Ovary (tissue), 9 donors: ENCODE data around the gene PANK2. TPM values are rescaled to one million over a fixed set of nuclear protein-coding genes. Genes with fewer than 3 reads are reported as not detected.
"Not testable (repeated sequence)": the region's sequence is repeated elsewhere in the genome, so short reads cannot be mapped to it uniquely, and the experiment has no call there.

Experiments used
- DNase-seq, 5 donors: peaks; one replicate each; pipeline ENCODE4 v3.0.0-alpha.2; 2019 to 2020
- H3K27ac ChIP-seq, 2 donors: fragments of 200-600 bp; one replicate each; pipeline versions ENCODE4 v1.5.1 to v1.8.0; 2019 to 2022
- H3K27me3 ChIP-seq: fragments of 200-600 bp; one replicate; pipeline ENCODE4 v1.8.0; 2022
- H3K36me3 ChIP-seq: fragments of 200-600 bp; sonication (generic); one replicate; pipeline ENCODE4 v1.5.1; 2019
- H3K4me1 ChIP-seq: one replicate; pipeline ENCODE4 v1.8.1; 2013; ENCODE audit warnings: mild to moderate bottlenecking, moderate library complexity; ENCODE audit not compliant: insufficient read depth
- H3K4me3 ChIP-seq: fragments of 200-600 bp; sonication (generic); one replicate; pipeline ENCODE4 v1.5.1; 2017
- H3K9me3 ChIP-seq, 2 donors: fragments of 200-600 bp in 1 of 2; sonication (generic) in 1 of 2; one replicate each; pipeline versions ENCODE4 v1.5.1 to v1.8.1; 2013 to 2019; ENCODE audit warnings: mild to moderate bottlenecking in 1 of 2, moderate library complexity in 1 of 2
- EP300 ChIP-seq: sonication (generic); formaldehyde crosslinking; IDR thresholded peaks from one replicate; pipeline ENCODE4 v1.6.1; 2017; ENCODE audit warnings: antibody characterized with exemption
- POLR2A ChIP-seq: fragments of 450-650 bp; IDR thresholded peaks from one replicate; pipeline ENCODE4 v1.6.1; 2017; ENCODE audit warnings: antibody characterized with exemption, mild to moderate bottlenecking, moderate library complexity
- WGBS, 3 donors: extraction: QIAGEN DNeasy Blood & Tissue Kit in 1 of 3; methylation state at CpG; one replicate each; pipeline versions ENCODE4 v1.1.5 to v1.1.7; 2013 to 2017; 5-methylcytosine and 5-hydroxymethylcytosine counted together
- intact Hi-C, 4 donors: fragments of 100-400 bp; cut with DNase I; formaldehyde crosslinking; loops; one replicate each; pipeline versions ENCODE4 v1.11.0 to v1.15.1; 2022 to 2023
- polyA plus RNA-seq, 2 donors: library from polyadenylated mRNA; stranded (reverse); fragments of 200-250 nt in 1 of 2; fragments of 350-450 nt in 1 of 2; fragmentation: Illumina TruSeq in 1 of 2; extraction: RNeasy Lipid Tissue Mini Kit (QIAGEN cat#74804) in 1 of 2; gene quantifications; one replicate each; pipeline ENCODE4 v1.2.3, GENCODE V29; 2013 to 2014
- total RNA-seq, 7 donors: library from RNA; depleted of rRNA in 2 of 7; stranded (reverse); fragments of >200 nt in 2 of 7; fragmentation: NEBNext Ultra II Directional in 3 of 7; extraction: Animal tissue kit (Norgen Biotek cat#: 25700) in 3 of 7; gene quantifications; one replicate each; pipeline versions ENCODE4 v1.1.0 to v1.2.4, GENCODE V29; 2016 to 2023
- TF ChIP-seq, protein P1 (sequence below), 3 donors: fragments of 450-650 bp in 2 of 3; fragments of 200-600 bp in 1 of 3; IDR thresholded peaks; one replicate each; pipeline versions ENCODE4 v1.5.1 to v1.8.0; 2016 to 2022; ENCODE audit warnings: antibody characterized with exemption in 3 of 3, mild to moderate bottlenecking in 1 of 3
- donor health status: DM: no; HTN: no; CAD: no; lungs with moderate emphysema.
- donor health status: DM: no; HTN: no; CAD: no.
- donor health status: Bipolar disorder and iron deficiency.
- donor health status: DM: yes; HTN: yes; CAD: no.
- donor health status: DM: no; HTN: no; CAD: no.
- donor health status: DM: yes; HTN: yes; CAD: no.

The PANK2 gene
- total and polyA plus RNA-seq, 9 donors, result 20.0 to 39.5 (median 33.9) TPM

- WGBS, 3 donors, result 41 to 70% (median 59%) methylated on average over 3 of the region's 3 CpGs
- intact Hi-C loops, result no loop called here
Measured at GRCh38 chr20:3964719-3965118, 75.5 kb downstream of the PANK2 start.

DNA sequence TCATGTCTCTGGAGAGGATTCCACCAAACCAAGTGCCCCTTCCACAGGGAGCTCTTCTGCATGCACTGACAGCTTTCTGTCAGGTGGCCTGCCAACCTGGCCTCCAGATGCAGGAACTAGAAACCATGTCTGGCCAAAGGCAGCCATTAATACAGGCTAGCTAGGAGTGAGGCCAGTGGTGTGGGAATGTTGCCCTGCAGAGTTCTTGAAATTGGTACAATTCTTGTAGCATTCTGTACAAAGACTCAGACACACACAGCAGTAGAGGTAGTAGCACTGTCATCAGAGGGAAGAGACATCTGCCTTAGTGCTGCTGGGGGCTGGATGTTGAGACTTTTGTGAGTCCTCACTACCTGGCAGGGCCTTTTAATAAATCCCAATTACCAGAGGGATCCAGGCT is 77.4 kb downstream of the PANK2 start:
- intact Hi-C loops, result no loop called here
- DNase-seq, result no peak
- Histone ChIP-seq H3K4me3 (no peak overlapping the region), H3K27ac (no peak overlapping the region), H3K36me3 (no peaks in the 10 kb centered on the region), H3K9me3 (no peaks in the 10 kb centered on the region), H3K4me1 (no peaks in the 10 kb centered on the region), H3K27me3 (no peaks in the 10 kb centered on the region)
- TF ChIP-seq, protein P1, sequence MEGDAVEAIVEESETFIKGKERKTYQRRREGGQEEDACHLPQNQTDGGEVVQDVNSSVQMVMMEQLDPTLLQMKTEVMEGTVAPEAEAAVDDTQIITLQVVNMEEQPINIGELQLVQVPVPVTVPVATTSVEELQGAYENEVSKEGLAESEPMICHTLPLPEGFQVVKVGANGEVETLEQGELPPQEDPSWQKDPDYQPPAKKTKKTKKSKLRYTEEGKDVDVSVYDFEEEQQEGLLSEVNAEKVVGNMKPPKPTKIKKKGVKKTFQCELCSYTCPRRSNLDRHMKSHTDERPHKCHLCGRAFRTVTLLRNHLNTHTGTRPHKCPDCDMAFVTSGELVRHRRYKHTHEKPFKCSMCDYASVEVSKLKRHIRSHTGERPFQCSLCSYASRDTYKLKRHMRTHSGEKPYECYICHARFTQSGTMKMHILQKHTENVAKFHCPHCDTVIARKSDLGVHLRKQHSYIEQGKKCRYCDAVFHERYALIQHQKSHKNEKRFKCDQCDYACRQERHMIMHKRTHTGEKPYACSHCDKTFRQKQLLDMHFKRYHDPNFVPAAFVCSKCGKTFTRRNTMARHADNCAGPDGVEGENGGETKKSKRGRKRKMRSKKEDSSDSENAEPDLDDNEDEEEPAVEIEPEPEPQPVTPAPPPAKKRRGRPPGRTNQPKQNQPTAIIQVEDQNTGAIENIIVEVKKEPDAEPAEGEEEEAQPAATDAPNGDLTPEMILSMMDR (IDR thresholded peaks at IDR 0.05), result no peak
- TF ChIP-seq EP300 (no peak), POLR2A (no peak)

More at GRCh38 chr20:3964719-3965118, 75.5 kb downstream of the PANK2 start:
- Histone ChIP-seq H3K4me1 (no peaks in the 10 kb centered on the region), H3K9me3 (no peaks in the 10 kb centered on the region), H3K36me3 (no peaks in the 10 kb centered on the region), H3K27ac (no peak overlapping the region), H3K4me3 (no peak overlapping the region), H3K27me3 (no peaks in the 10 kb centered on the region)
- TF ChIP-seq, protein P1 (IDR thresholded peaks at IDR 0.05), result no peak
- TF ChIP-seq EP300 (no peak), POLR2A (no peak)
- no peak for DNase-seq

DNA sequence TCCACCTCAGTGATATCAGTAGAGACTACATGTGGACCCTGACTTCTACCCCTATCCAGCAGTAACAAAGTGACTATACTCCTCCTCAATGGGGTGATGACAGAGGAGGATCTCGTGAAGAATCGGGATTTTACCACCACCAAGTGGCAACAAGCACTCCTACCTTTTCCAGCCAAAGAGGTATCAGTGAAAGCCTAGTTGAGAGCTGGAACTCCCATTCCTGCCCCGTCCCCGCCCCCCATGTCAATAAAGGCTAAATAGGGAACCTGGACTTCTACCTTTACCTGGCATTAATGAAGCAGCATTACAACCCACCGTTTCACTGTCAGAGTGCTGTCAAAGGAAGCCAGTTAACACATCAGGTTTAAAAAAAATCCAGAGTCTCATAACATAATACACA is 80.8 kb downstream of the PANK2 start:
- 91 to 94% (median 94%) methylated on average over 5 of the region's 5 CpGs for WGBS, 3 donors
- H3K27ac ChIP-seq, result no peak overlapping the region
- no peak overlapping the region for H3K4me3 ChIP-seq
- TF ChIP-seq, protein P1 (IDR thresholded peaks at IDR 0.05), result no peak
- TF ChIP-seq POLR2A (no peak), EP300 (no peak)
- no peaks in the 10 kb centered on the region for H3K4me1 ChIP-seq
- no peaks in the 10 kb centered on the region for H3K27me3 ChIP-seq
- intact Hi-C loops, result no loop called here
- no peaks in the 10 kb centered on the region for H3K36me3 ChIP-seq
- H3K9me3 ChIP-seq, result no peaks in the 10 kb centered on the region
- no peak for DNase-seq

DNA sequence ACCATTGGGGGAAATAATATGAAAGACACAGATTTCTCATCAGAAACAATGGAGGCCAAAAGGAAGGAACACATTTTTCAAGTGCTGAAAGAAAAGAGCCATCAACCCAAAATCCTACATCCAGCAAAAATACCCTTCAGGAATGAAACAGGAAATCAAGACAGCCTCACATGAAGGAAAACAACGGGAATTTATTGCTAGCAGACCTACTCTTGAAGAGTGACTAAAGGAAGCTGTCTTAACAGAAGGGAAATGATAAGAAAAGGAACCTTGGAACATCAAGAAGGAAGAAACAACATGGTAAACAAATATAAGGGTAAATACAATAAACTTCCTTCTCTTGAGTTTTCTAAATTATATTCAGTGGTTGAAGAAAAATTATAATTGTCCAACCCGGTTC is 82.0 kb downstream of the PANK2 start:
- no peak for DNase-seq
- Histone ChIP-seq H3K36me3 (no peaks in the 10 kb centered on the region), H3K27ac (no peak overlapping the region), H3K4me3 (no peak overlapping the region), H3K4me1 (no peaks in the 10 kb centered on the region), H3K27me3 (no peaks in the 10 kb centered on the region), H3K9me3 (no peaks in the 10 kb centered on the region)
- TF ChIP-seq POLR2A, result no peak
- TF ChIP-seq, protein P1 (IDR thresholded peaks at IDR 0.05), result no peak
- TF ChIP-seq EP300, result no peak
- WGBS, 3 donors, result 80 to 88% (median 88%) methylated on average over 2 of the region's 2 CpGs
- intact Hi-C loops, result no loop called here

DNA sequence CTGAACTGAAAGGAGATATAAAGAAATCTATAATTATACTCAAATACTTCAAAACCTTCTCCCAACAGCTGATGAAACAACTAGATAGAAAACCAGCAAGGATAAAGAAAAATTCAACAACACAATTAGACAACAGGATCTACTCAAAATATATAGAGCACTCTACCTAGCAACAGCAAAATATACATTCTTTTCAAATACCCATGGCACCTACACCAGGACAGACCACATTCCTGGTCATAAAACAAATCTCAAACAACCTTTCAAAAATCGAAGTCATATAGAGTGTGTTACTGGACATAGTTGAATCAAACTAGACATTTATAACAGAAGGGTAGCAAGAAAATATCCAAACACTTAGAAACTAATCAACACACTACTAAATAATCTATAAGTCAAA is 83.0 kb downstream of the PANK2 start:
- no peak for TF ChIP-seq POLR2A
- TF ChIP-seq, protein P1 (IDR thresholded peaks at IDR 0.05), result no peak
- no peak for TF ChIP-seq EP300
- 94 to 100% (median 95%) methylated on average over 1 of the region's 1 CpG for WGBS, 3 donors

DNA sequence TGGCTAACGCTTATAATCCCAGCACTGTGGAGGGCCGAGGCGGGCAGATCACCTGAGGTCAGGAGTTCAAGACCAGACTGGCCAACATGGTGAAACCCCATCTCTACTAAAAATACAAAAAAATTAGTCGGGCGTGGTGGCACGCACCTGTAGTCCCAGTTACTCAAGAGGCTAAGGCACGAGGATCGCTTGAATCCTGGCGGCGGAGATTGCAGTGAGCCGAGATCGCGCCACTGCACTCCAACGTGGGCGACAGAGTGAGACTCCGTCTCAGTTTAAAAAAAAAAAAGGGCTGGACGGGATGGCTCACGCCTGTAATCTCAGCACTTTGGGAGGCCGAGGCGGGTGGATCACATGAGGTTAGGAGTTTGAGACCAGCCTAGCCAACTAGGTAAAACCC is 83.4 kb downstream of the PANK2 start:
- DNase-seq, H3K9me3 ChIP-seq, H3K4me3 ChIP-seq, H3K27me3 ChIP-seq, intact Hi-C loops, H3K4me1 ChIP-seq, H3K27ac ChIP-seq, H3K36me3 ChIP-seq: not testable (repeated sequence)
- WGBS, 3 donors, result 96 to 98% (median 98%) methylated on average over 20 of the region's 20 CpGs

More for the DNA sequence above, 83.0 kb downstream of the PANK2 start:
- DNase-seq, result no peak
- Histone ChIP-seq H3K36me3 (no peaks in the 10 kb centered on the region), H3K4me3 (no peak overlapping the region), H3K27me3 (no peaks in the 10 kb centered on the region), H3K4me1 (no peaks in the 10 kb centered on the region), H3K9me3 (no peaks in the 10 kb centered on the region), H3K27ac (no peak overlapping the region)
- intact Hi-C loops, result no loop called here
